Measurements from ENCODE around the gene GLOD5. TPM values are rescaled to one million over a fixed set of nuclear protein-coding genes. Genes with fewer than 3 reads are reported as not detected.

GLOD5 gene
- total and polyA plus RNA-seq, 2 of the 8 experiments (the other 6 are each of a cell fraction or from before 2014, with no cell fraction given), result 0.18 TPM; not detected in 1

DNA sequence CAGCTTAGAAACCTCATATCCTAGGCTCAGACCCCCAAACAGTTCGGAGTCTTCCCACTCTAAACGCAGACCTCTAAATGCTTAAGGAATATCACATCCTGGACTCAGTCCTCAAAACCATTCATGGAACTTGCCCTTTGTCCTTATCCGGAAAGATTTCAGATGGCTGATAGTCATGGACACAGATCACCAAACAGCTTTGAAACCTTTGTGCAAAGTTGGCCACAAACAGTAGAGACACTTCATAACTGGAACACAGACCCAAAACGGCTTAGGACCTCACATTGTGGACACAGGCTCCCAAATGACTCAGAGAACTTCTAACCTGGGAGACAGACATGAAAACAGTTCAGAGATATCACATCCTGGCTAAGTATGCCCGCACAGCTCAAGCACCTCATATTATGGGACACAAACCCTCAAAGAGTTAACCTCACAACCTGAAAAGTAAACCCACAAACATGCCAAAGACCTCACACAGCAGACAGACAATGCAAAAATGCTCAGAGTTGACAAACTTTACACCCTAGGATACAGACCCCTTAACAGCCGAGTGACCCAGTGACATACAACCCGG lies 49.5 kb upstream of the GLOD5 start (continued):
- TF ChIP-seq KDM4A (IDR thresholded peaks at IDR 0.05; ENCODE audit: low read depth, low read length, severe bottlenecking), result no peak

Measured in H1 (cell line).